Stimulated activated CD4-positive, alpha-beta T cell treated with anti-CD3 and anti-CD28 coated beads, Interleukin-4, amount 100 ng/mL, for 4 hours (primary cell): ENCODE measurements around the gene NDUFS7.
"Not testable (repeated sequence)": the region's sequence is repeated elsewhere in the genome, so short reads cannot be mapped to it uniquely, and the experiment has no call there.

ENCODE experiments used
- DNase-seq, 2 experiments: peaks; one replicate each; pipeline ENCODE4 v3.0.0-alpha.2; 2020

NDUFS7 gene

DNA sequence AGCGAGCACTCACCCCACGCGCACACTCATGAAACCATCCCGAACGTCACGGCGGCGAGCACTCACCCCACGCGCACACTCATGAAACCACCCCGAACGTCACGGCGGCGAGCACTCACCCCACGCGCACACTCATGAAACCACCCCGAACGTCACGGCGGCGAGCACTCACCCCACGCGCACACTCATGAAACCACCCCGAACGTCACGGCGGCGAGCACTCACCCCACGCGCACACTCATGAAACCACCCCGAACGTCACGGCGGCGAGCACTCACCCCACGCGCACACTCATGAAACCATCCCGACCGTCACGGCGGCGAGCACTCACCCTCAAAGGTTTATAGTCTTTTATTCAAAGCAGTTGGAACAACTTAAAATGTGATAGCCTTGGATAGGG is 36.4 kb downstream of the NDUFS7 start:
- DNase-seq: not testable (repeated sequence)

DNA sequence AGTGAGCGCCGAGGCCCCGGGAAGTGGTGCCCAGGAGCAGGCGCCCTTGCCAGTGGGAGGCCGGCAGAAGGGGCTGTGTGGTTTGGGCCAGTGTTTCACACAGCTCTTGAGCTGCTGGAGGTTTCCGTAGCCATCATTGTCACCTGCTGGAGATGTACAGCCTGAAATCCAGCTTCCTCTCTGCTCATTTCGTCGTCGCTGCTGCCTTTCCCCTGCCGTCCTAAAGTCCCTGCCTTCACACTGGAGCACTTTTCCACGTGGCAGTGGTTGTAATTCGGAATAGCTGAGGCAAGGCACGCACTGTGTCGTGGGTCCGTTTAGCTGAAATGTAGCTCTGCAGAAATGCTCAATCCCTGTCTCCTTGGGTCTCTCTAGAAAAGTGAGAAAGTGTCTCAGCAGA is 36.9 kb downstream of the NDUFS7 start:
- no peak for DNase-seq

DNA sequence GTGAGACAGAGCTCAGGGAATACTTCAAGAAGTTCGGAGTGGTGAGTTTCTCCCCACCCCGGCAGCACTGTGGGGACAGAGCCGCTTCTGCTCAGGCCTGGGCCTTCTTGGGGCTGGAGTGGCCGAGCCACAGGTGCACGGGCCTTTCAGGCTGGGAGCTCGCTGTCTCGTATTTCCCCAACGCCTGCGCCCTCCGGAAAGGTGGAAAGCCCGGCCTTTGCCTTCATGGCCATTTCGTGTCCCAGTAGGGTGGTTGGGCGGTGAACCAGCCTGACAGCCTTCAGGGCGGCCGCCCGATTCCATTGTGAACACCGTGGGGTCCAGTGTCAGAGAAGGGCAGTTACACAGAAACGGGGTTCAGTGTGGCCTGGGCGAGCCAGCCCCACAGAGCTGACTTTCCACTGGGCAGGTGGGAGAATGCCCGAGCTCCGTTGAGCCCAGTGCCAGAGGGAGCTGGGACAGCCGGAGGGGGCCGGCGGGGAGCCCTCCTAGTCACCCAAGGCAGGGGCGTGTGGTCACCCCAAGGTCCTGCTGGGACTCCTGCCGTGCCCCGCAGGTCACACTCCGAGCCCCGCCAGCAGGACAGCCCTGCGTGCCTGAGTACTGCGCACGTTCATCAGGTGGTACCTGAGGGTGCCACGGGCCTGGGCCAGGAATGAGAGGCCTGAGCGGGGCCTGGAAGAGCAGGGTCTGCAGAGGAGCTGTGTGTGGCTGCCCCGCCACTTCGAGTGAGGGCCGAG is 37.7 kb downstream of the NDUFS7 start:
- no peak for DNase-seq

DNA sequence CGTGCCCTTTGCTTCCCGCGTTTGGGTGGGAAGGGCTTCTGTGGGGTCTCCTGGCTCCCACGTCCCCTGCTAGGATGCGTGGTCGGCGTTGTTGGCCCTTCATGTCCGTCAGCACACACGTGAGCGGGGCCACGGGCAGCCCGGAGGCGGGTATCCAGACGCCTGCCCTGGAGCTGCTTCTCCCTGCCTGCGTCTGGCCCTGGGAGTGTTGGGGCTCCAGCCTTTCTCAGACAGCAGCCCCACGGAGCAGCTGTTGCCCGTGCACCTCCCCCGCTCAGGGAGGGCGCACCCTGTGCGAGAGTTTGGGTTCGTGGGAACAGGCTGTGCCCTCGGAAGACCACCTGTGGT is 38.2 kb downstream of the NDUFS7 start:
- no peak for DNase-seq

DNA sequence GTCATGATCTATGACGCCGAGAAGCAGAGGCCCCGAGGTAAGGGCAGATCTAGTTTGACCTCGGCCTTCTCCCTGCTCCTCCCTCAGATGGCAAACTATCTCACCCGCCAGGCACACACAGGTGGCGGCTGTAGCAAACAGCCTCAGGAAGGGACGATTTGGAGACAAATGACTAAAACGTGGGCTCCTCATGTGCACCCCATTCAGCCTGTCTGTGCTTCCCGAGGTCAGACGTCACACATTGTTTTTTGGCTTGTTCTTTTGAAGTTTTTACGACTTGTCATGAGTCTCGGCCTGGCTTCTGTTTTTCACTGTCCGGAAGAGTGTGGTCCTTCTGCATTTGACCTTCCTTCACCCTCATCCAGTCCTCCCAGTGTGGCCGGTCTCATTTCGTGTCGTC is 38.7 kb downstream of the NDUFS7 start:
- no peak for DNase-seq

DNA sequence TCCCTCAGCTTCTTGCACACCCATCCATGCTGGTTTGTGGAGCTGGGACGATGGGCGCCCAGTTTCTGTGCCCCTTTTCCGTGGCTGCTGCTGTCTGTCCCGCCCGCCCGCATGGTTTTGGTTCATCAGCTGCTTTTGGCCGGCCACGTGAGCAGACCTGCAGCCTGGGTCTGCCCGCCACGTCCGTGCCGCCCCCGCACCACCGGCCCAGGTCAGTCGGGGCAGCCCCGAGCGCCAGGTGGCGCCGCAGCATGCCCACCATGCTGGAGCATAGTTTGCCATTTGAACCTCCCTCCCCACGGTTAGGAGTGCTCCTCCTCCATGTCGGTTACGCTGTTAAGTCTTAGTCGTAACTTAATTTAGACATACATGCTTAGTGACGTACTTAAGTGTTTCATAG is 39.2 kb downstream of the NDUFS7 start:
- DNase-seq: no peak

DNA sequence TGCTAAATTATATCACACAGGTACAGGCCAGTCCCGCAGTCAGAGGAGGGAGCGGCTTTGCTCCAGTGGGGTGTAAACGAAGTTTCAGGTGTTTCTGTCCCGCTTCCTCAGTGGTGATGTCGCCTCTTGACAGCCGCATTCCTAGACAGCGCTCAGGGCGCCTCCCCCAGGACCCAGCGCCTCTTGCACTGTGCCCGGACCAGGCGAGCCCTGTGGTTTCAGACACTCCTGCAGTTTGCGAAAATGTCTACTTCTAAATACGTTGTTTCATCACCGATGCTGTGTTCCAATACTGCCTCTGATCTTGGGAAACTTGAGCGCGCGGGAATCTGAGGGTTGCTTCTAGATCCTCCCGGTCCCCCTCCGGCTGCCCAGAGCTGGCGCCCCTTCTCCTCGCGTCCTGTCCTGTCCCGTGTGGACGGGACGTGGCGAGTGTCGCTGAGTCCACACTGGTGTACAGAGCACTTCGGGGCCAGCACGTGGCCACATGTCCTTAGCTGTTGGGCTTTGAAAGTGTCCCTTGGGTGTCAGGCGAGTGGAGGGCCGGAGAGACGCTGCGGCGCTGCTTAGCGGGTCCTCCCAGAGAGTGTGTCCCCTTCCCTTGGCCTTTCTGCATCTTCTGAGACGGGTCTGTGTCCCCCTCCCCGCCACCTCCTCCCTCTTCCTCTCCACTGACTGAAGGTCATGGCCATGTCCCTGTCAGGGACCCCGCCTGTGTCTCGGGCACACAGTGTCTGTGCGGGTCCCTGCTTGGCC is 39.9 kb downstream of the NDUFS7 start:
- no peak for DNase-seq

DNA sequence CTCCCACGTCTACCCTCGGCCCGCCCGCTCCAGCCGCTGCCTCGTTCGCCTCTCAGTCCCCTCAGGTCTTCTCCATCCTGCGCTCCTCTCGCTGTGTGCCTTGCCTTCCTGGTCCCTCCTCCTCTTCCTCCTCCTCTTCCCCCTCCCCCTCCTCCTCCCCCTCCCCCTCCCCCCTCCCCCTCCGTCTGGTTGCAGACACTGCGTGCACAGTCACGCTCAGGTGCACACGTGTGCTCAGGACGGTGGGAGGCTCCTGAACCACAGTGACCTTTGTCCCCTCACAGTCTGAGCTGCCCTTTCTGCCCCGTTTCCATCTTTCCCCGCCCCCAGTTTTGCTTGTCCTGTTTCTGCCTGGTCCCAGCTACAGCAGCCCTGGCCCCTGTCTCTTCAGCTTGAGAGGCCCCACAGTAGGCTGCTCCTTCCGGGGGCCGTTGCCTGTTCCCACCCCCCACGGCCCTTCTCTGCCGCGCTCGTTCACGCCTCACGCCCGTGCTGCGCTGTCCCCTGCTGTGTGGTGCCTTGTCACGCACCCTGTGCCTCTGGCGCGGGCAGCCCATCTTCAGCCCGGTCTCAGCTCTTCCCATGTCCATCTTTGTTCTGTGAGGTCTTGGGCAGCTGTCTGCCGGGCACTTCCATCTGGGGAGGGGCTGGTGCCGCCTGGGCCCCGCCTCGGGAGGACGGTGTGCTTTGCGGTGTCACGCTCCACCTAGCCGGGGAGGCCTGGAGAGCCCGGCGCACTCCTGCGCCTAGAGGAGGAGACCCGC is 40.7 kb downstream of the NDUFS7 start:
- no peak for DNase-seq

DNA sequence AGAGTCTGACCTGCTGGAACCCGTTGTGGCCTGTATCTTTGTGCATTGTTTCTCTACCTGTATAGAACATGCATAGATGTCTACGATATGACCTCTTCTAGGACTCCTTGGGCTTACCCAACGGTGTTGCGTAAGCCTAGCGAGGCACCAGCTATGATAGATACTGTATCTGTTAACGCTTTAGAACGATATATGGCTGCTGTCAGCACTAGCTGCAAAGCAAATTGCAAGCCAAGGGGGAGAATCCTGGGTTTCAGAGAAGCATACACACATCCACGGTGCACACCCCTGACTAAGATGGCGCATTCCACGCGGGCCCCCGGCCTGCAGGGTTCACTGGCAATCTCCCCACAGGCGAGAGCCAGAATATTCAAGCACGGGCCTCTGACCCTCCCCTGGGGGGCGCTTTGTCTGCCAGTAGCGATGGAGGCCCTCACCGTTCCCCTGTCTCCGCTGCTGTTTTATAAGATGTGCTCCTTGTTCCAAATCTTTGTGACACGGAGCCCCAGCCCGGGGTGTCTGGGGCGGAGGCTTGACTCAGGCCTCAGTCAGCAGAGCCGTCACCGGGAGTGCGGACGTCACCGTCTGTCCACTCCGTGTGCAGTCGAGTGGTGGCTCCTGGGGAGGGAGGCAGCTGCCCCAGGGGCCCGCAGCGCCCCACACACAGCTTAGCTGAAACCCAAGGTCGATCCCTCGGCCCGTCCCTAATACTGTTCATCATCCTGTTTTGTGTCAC is 41.6 kb downstream of the NDUFS7 start:
- no peak for DNase-seq

DNA sequence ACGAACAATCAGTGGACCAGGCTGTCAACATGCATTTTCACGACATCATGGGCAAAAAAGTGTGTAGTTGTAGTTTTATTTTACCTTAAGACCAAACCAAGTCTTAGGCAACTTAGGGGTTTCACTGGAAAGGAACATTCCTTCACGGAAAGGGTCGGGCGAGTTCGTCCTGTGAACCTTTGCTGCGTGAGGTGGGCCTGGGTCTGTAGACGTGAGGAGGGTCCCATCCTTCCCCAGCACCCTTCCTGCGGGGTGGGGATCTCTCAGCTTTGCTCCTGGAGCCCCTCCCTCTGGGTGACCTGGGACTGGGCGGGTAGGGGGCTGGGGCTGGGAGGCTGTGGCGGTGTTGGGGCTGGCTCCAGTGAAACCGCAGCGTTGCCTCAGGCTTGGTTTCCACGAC is 42.2 kb downstream of the NDUFS7 start:
- DNase-seq: no peak

DNA sequence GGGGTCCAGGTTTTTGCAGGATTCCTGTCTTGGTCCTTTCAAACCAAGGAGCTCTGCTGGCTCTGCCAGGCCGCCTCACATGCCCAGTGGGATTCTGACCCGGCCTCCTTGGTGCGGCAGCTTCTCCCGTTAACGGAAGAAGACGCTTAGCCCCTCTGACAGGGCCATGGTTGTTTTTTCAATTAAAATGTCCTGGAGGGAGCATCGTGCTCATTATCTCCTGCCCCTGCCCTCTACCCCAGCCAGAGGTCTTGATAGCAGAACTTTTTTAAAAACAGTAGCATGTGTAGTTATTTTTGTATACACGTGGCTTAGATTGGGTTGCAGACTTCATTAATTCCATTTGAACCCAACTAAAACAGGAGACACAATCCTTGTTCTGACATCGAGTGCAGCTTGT is 43.0 kb downstream of the NDUFS7 start:
- no peak for DNase-seq

DNA sequence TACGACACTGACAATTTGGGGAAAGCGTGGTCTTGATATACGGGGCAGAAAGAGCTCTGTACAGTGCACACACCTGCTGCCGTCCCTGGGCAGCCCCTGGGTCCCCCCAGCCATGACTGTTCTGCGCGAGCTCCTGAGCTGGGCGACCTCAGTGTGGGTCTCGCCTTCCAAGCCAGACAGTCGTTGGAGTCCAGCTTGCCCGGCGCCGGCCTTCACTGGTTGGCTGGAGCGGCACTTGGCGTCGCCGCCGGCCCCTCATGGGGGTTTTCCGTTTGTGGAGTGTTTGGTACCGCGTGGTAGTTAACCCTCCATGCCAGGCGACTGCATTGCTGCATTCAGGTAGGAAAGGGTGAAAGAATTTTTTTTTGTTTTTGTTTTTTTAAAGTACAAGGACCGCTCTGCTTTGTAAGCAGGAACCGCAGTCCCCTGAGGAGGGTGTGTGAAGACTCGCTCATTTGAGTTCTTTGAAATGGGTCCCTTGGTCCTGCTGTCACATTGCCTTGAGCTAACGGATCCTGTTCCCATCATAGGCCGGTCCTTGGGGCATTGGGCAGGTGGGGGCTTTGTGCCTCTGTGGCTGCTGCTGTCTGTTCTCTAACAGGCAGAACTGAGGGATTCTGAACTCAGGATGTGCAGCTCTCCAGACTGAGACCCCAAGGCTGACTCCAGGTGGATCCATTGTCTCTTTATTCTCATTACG is 43.7 kb downstream of the NDUFS7 start:
- DNase-seq: no peak

DNA sequence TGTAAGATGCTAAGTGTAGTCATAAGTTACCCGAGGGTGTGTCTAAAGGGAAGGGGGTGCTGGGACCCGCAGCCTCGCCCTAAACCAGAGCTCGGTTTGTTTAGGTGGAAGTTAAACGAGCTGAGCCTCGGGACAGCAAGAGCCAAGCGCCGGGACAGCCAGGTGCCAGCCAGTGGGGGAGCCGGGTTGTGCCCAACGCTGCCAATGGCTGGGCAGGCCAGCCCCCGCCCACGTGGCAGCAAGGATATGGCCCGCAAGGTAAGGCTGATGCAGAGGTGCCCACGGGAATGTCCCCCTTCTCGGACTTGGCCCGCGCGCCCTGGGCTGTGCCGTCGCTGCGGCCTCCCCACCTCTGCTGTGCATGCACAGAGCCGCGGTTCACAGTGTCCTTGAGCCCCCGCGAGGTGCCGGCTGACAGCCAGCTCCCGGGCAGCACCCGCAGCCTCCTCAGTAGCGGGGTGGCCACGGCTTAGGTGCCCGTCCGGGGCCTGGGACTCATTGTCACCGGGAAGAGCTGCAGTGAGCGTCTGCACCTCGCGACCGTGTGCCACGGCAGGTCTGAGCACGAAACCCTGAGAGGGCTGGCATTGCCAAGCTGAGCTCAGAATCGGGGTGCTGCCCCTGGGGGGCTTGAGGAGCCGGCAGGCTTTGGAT is 45.2 kb downstream of the NDUFS7 start:
- no peak for DNase-seq

DNA sequence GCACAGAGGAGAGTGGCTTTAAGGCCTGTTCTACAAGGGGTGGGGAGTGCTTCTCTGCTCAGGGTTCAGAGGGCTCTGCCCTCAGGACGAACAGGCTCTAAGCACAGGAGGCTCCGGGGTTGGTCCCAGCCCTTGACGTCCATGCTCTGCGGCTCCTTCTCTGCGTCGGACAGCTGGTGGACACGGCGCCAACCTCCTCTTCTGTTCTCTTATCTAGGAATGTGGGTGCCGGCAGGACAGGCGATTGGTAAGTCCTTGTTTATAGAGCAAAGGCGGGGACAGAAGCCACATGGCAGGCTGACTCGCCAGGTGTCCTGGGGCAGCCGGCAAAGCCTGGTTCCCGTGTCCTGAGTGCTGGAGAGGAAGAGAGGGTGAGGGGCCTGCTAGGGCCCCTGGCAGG is 46.0 kb downstream of the NDUFS7 start:
- no peak for DNase-seq

DNA sequence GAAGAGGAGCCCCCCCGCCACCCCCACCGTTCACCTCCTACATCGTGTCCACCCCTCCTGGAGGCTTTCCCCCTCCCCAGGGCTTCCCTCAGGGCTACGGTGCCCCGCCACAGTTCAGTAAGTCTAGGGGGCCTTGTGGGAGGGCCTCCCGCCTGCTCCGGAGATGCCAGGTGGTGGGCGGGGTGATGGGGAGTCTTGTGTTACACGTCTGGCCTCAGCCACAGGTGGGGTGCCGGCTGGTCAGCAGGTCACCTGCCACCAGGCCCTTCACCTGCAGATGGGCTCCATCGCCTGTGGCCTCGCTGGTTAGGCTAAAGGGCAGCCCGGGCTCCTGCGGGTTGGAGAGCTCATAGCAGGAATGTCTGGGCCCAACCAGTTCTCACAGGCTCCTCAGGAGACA is 46.5 kb downstream of the NDUFS7 start:
- DNase-seq: no peak

DNA sequence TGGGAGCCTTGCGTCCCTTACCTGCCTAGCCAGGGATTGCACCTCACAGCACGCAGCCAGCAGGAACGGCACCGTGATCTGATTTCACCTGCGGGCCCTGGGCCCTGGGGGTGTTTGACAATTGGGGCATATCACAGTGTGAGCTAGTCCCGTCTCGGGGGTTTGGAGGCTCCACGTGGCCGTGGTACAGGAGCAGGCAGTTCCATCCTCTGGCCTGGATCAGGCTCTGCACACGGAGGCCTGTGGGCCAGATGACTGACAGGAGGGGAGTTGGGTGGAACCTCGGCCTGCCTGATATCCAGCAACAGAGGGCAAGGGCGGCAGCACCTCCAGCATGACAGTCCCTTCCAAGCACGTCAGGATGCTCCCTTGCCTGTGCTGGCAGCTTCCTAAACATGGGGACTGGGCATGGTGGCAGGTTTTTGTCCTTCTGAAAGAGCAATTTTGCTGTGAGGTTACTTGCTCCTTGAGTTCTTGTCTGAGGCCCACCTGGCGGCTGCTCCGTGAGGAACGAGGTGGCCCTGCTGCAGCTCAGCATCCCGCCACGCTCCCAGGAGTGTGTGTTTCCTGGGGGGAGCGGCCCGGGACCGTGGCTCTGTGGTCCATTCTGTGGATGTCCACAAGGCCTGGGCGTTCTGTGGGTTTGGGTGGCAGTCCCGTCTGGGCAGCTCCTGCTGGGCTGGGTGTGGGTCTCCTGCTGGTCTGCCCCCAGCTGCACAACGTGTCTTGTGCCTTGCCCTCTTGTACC is 48.2 kb downstream of the NDUFS7 start:
- DNase-seq: no peak

DNA sequence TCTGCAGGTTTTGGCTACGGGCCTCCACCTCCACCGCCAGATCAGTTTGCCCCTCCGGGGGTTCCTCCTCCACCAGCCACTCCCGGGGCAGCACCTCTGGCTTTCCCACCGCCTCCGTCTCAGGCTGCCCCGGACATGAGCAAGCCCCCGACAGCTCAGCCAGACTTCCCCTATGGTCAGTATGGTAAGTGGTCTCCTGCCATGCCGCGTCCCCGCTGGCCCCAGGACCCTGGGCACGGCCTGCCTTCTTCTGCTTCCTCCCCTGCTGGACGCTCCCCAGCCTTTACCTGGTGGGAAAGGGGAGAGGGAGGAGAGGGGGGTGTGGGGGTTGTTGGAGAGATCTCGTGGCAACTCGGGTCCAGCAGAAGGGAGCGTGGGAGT is 48.8 kb downstream of the NDUFS7 start:
- DNase-seq: no peak

DNA sequence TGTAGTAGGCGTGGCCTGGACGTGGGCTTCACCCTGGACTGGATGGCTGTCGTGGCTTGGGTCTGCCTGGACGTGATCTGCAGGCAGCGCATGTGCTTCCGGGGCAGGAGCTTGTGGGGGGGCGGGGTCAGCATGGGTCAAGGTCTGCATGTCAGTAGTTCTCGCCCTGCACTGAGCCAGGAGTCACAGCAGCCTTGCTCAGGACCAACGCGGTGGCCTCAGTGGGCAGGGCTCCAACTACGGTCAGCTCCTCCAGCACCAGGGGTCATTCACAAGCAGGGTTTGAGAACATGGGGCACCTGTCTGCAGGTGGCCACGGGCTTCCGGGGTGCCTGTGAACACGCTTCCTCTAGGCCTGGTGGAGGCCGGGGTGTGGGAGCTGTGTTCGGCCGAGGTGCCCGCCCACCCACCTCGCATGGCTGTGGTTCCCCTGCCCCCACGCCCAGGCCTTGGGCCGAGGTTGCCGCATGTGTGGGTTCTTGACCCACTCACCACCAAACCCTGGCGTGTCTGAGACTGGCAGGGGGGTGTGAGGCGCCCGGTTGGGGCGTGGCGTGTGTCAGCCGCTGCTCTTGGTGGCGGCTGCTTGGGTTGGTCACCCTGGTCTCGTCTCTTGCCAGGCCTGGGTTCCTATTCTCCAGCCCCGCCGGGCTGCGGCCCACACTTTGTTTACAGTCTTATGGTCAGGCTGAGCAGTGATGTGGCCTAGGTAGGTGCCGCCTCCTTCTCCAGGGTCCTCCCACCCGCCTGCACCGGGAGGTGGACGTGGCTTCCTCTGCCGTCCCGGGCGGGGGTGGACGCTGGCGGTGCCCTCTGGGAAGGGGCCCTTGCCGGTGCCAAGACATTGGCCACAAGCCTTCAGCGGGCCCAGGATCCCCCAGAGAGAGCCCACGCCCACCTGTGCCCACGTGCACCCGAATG is 49.7 kb downstream of the NDUFS7 start:
- DNase-seq: no peak

DNA sequence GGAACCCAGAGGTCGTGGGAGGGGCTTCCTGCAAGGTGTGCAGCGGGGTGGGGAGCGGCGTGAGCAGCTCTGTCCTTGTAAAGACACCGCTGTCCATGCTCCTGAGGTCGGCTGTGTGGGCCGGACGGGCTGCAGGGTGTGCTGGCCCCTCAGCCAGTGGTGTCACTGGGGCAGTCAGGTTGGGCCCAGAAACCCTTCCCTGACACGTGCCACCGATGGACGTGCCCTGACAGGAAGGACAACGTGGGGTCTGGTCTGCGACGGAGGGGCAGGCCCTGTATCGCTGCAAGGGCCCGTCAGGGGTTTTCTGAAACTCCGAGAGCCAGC is 50.3 kb downstream of the NDUFS7 start:
- DNase-seq: no peak

DNA sequence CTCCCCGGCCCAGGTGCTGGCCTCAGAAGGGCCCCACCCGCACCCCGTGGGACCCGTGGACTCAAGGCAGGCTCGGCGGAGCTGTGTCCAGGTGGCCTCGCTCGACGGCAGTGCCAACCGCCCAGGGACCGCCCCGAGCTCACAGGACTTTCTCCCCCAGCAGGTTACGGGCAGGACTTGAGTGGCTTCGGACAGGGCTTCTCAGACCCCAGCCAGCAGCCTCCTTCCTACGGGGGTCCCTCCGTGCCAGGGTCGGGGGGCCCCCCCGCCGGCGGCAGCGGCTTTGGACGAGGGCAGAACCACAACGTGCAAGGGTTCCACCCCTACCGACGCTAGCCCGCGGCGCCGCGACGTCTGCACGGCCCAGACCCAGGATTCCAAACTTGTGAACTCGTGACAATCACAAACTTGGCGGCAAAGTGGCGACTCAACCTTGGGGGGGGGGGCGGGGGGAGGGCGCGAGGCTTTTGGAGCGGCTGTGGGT is 50.9 kb downstream of the NDUFS7 start:
- DNase-seq: no peak
